MM.1S (cell line): ENCODE data around the gene TTLL11.

Source experiments
- DNase-seq: peaks from one replicate; pipeline ENCODE4 v3.0.0-alpha.2; 2015
- H2AFZ ChIP-seq: fragments of 300-600 bp; sonication (generic); 2 replicates; pipeline ENCODE4 v1.6.0; 2016; ENCODE audit warnings: antibody characterized with exemption, low read length
- H3F3A ChIP-seq: fragments of 300-600 bp; sonication (generic); 2 replicates; pipeline ENCODE4 v1.6.1; 2016; ENCODE audit warnings: mild to moderate bottlenecking, antibody characterized with exemption, low read length, moderate library complexity, mixed read lengths; ENCODE audit not compliant: insufficient read depth
- H3K27ac ChIP-seq: fragments of 300-600 bp; sonication (generic); 2 replicates; pipeline ENCODE4 v1.5.1; 2016; ENCODE audit warnings: mild to moderate bottlenecking, low read length
- H3K27me3 ChIP-seq: fragments of 300-600 bp; sonication (generic); replicated peaks from 2 replicates; pipeline ENCODE4 v1.6.0; 2016; ENCODE audit warnings: low read length; ENCODE audit not compliant: insufficient read depth
- H3K36me3 ChIP-seq: fragments of 300-600 bp; sonication (generic); replicated peaks from 2 replicates; pipeline ENCODE4 v1.6.1; 2016; ENCODE audit warnings: mild to moderate bottlenecking, low read length, mixed read lengths; ENCODE audit not compliant: insufficient read depth
- H3K4me1 ChIP-seq: fragments of 300-600 bp; sonication (generic); 2 replicates; pipeline ENCODE4 v1.6.1; 2016; ENCODE audit warnings: low read length, mixed read lengths
- H3K4me2 ChIP-seq: fragments of 300-600 bp; sonication (generic); 2 replicates; pipeline ENCODE4 v1.6.0; 2016; ENCODE audit warnings: low read depth, low read length
- H3K4me3 ChIP-seq: fragments of 300-600 bp; sonication (generic); 2 replicates; pipeline ENCODE4 v1.5.1; 2016; ENCODE audit warnings: low read length, mixed read lengths
- H3K79me2 ChIP-seq: fragments of 300-600 bp; sonication (generic); 2 replicates; pipeline ENCODE4 v1.6.1; 2016; ENCODE audit warnings: mixed run types, low read length, mixed read lengths
- H3K9ac ChIP-seq: fragments of 300-600 bp; sonication (generic); 2 replicates; pipeline ENCODE4 v1.6.1; 2016; ENCODE audit warnings: low read length, mixed read lengths
- H3K9me2 ChIP-seq: fragments of 300-600 bp; sonication (generic); replicated peaks from 2 replicates; pipeline ENCODE4 v1.6.1; 2016; ENCODE audit warnings: mild to moderate bottlenecking, low read length, mixed read lengths; ENCODE audit not compliant: insufficient read depth
- H3K9me3 ChIP-seq: fragments of 300-600 bp; sonication (generic); replicated peaks from 2 replicates; pipeline ENCODE4 v1.6.1; 2016; ENCODE audit warnings: mild to moderate bottlenecking, low read length, mixed read lengths; ENCODE audit not compliant: insufficient read depth
- H4K20me1 ChIP-seq: fragments of 300-600 bp; sonication (generic); 2 replicates; pipeline ENCODE4 v1.6.1; 2016; ENCODE audit warnings: mild to moderate bottlenecking, low read length, moderate library complexity, mixed read lengths; ENCODE audit not compliant: insufficient read depth
- EZH2 ChIP-seq: fragments of 300-600 bp; sonication (generic); optimal IDR thresholded peaks from 2 replicates; pipeline ENCODE3; 2017; ENCODE audit warnings: low read depth, mild to moderate bottlenecking, antibody characterized with exemption, low read length, mixed read lengths
- EZH2phosphoT487 ChIP-seq: fragments of 300-600 bp; sonication (generic); IDR thresholded peaks from 2 replicates; pipeline ENCODE4 v1.6.1; 2018; ENCODE audit warnings: antibody characterized with exemption, low read length
- TF ChIP-seq, protein P1 (sequence below): fragments of 300-600 bp; sonication (generic); IDR thresholded peaks from 2 replicates; pipeline ENCODE4 v1.5.1; 2016; ENCODE audit warnings: antibody characterized with exemption, low read length, mixed read lengths

TTLL11 gene

DNA sequence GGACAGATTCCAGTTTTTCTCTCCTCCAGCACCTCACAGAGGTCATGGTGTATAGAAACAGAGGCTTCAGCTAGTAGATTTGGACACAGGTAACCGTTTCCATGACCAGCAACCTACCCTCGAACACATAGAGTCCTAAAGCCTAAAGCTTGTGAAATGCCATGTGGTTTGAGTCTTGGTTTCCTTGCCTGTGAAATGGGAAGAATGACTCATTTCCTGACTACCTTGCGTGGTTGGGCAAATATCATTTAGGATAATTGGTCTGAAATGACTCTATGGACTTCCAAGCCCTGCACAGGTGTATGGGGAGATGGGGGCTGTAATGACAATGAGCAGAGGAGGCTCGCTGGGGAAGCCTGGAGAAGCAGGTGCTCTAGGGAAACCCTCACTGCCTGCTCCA lies 134.6 kb downstream of the TTLL11 start:
- no peak for TF ChIP-seq EZH2phosphoT487
- TF ChIP-seq, protein P1, sequence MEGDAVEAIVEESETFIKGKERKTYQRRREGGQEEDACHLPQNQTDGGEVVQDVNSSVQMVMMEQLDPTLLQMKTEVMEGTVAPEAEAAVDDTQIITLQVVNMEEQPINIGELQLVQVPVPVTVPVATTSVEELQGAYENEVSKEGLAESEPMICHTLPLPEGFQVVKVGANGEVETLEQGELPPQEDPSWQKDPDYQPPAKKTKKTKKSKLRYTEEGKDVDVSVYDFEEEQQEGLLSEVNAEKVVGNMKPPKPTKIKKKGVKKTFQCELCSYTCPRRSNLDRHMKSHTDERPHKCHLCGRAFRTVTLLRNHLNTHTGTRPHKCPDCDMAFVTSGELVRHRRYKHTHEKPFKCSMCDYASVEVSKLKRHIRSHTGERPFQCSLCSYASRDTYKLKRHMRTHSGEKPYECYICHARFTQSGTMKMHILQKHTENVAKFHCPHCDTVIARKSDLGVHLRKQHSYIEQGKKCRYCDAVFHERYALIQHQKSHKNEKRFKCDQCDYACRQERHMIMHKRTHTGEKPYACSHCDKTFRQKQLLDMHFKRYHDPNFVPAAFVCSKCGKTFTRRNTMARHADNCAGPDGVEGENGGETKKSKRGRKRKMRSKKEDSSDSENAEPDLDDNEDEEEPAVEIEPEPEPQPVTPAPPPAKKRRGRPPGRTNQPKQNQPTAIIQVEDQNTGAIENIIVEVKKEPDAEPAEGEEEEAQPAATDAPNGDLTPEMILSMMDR: no peak
- no peak for TF ChIP-seq EZH2
- no peaks in the 10 kb centered on the region for H3K4me1 ChIP-seq

DNA sequence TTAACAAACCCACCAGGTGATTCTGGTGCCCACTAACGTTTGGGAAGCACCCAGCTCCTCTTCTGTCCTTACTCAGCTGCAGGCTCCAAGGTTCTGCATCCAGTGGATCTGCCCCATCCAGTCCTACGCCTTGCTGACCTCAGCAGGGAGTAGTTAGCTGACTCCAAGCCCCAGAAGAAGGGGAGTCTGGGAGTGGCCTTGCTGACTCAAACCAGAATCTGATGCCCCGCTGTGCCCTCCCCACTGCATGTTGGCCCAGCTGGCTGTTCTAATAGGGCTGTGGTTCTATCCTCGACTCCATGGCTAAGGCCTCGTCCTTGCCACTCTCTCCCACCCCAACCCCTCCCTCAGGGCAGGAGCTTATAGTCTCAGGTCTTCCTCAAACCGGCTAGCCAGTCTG lies 136.3 kb downstream of the TTLL11 start:
- Histone ChIP-seq H3K27ac (no peak overlapping the region), H4K20me1 (no peaks in the 10 kb centered on the region), H3K36me3 (no peaks in the 10 kb centered on the region), H3K79me2 (no peaks in the 10 kb centered on the region), H3K27me3 (no peaks in the 10 kb centered on the region), H3K4me1 (no peaks in the 10 kb centered on the region), H2AFZ (no peak overlapping the region), H3K9me2 (no peaks in the 10 kb centered on the region), H3K4me3 (no peak overlapping the region), H3K9ac (no peak overlapping the region), H3K9me3 (no peaks in the 10 kb centered on the region), H3F3A (no peaks in the 10 kb centered on the region), H3K4me2 (no peak overlapping the region)
- TF ChIP-seq EZH2phosphoT487: no peak
- TF ChIP-seq EZH2: no peak
- TF ChIP-seq, protein P1: no peak
- DNase-seq: no peak

More for the DNA sequence above, 134.6 kb downstream of the TTLL11 start:
- no peaks in the 10 kb centered on the region for H3K9me2 ChIP-seq
- no peaks in the 10 kb centered on the region for H3K9me3 ChIP-seq
- no peaks in the 10 kb centered on the region for H3K27me3 ChIP-seq
- H3K79me2 ChIP-seq: no peaks in the 10 kb centered on the region
- DNase-seq: no peak
- no peak overlapping the region for H3K9ac ChIP-seq
- no peak overlapping the region for H3K4me3 ChIP-seq
- no peak overlapping the region for H3K4me2 ChIP-seq
- H2AFZ ChIP-seq: no peak overlapping the region
- no peaks in the 10 kb centered on the region for H4K20me1 ChIP-seq
- no peak overlapping the region for H3K27ac ChIP-seq
- H3K36me3 ChIP-seq: no peaks in the 10 kb centered on the region
- H3F3A ChIP-seq: no peaks in the 10 kb centered on the region

DNA sequence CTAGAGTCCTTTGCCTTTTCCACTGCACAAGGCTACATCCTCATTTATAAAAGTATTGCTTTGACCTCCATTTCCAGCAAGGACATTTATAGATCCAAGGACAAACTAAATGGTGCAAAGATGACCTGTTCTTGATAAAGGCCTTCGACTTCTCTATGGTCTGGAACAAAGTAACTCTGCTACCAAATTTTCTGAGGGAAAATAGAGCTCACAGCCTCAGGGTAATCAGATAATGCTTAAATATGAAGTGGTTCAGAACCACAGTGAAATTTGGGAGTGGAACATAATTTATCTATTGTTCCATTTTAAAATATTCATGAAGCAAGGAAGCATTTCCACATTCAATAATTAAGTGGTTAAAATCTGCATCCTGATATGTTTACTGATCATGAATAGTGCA lies 137.5 kb downstream of the TTLL11 start:
- Histone ChIP-seq H3F3A (no peaks in the 10 kb centered on the region), H3K36me3 (no peaks in the 10 kb centered on the region), H3K9ac (no peak overlapping the region), H3K27ac (no peak overlapping the region), H3K9me2 (no peaks in the 10 kb centered on the region), H3K79me2 (no peaks in the 10 kb centered on the region), H2AFZ (no peak overlapping the region), H4K20me1 (no peaks in the 10 kb centered on the region), H3K27me3 (no peaks in the 10 kb centered on the region), H3K4me1 (no peaks in the 10 kb centered on the region), H3K9me3 (no peaks in the 10 kb centered on the region), H3K4me2 (no peak overlapping the region), H3K4me3 (no peak overlapping the region)
- TF ChIP-seq, protein P1: no peak
- TF ChIP-seq EZH2phosphoT487 (no peak), EZH2 (no peak)
- no peak for DNase-seq
